Memory B cell (primary cell): ENCODE results near the gene RBM38.
"Not testable (repeated sequence)": the region's sequence is repeated elsewhere in the genome, so short reads cannot be mapped to it uniquely, and the experiment has no call there.

ENCODE experiments used
- ATAC-seq: fragments of 150-1000 bp; cut with Tn5 transposase; 2 replicates; pipeline ENCODE4 v1.10.0; 2021; ENCODE audit warnings: low read depth, mild to moderate bottlenecking, moderate library complexity
- DNase-seq, 2 donors: peaks; one replicate each; pipeline ENCODE4 v3.0.0; 2022; ENCODE audit warnings: low spot score in 2 of 2
- H3K27ac Mint-ChIP-seq: one replicate; pipeline ENCODE4 v1.8.0; 2022; ENCODE audit warnings: mild to moderate bottlenecking, moderate library complexity, mixed read lengths
- H3K27me3 Mint-ChIP-seq: one replicate; pipeline ENCODE4 v1.8.0; 2022; ENCODE audit warnings: mixed read lengths
- H3K36me3 Mint-ChIP-seq: one replicate; pipeline ENCODE4 v1.8.0; 2022; ENCODE audit warnings: mild to moderate bottlenecking, mixed read lengths
- H3K4me1 Mint-ChIP-seq: one replicate; pipeline ENCODE4 v1.8.0; 2022; ENCODE audit warnings: mixed read lengths
- H3K4me3 Mint-ChIP-seq: one replicate; pipeline ENCODE4 v1.8.0; 2022; ENCODE audit warnings: mild to moderate bottlenecking, moderate library complexity, mixed read lengths
- H3K9me3 Mint-ChIP-seq: one replicate; pipeline ENCODE4 v1.8.0; 2022; ENCODE audit warnings: mixed read lengths

The RBM38 gene

GRCh38 chr20:57409672-57410397 lies 18.6 kb downstream of the RBM38 start:
- Mint-ChIP-seq H3K4me1 (peaks cover 19% of the 10 kb centered on the region), H3K27me3 (no peaks in the 10 kb centered on the region), H3K36me3 (peaks cover 15% of the 10 kb centered on the region), H3K27ac (peak overlapping the region; percentile 75), H3K9me3 (no peaks in the 10 kb centered on the region), H3K4me3 (no peak overlapping the region)
- no peak for ATAC-seq
- DNase-seq = no peak

DNA sequence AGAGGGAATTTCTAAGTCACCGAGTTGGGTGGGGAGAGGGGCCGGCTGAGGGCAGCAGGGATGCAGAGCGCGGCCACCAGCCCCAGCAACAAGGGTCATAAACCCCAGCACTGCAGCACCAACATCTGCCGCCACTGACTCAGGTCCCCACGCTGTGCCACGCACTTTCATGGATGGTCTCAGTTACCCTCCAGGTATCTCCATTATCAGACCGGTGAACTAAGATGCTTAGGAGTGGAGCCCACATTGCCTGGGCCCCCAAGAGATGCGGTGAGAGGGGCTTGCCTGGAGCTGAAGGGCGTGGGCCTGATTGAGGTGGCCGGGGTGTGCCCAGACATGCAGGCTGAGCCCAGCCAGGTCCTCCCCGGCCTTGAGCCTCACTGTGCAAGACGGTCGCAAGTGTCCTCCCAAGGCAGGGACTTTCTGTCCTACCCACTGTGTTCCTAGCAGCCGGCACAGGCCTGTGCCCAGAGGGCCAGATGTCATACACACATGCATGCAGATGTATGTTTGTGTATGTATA lies 19.3 kb downstream of the RBM38 start:
- Mint-ChIP-seq H3K9me3 (no peaks in the 10 kb centered on the region), H3K4me1 (peaks cover 19% of the 10 kb centered on the region), H3K27me3 (no peaks in the 10 kb centered on the region), H3K4me3 (no peak overlapping the region), H3K27ac (peak overlapping the region; percentile 75), H3K36me3 (peaks cover 10% of the 10 kb centered on the region)
- ATAC-seq = no peak
- no peak for DNase-seq

- ATAC-seq (no peak), DNase-seq (no peak)
- Mint-ChIP-seq H3K36me3 (peaks cover 10% of the 10 kb centered on the region), H3K4me3 (no peak overlapping the region), H3K9me3 (no peaks in the 10 kb centered on the region), H3K4me1 (peaks cover 19% of the 10 kb centered on the region), H3K27me3 (no peaks in the 10 kb centered on the region), H3K27ac (peak overlapping the region; percentile 75)
Measured at GRCh38 chr20:57410924-57411323, 19.7 kb downstream of the RBM38 start.

DNA sequence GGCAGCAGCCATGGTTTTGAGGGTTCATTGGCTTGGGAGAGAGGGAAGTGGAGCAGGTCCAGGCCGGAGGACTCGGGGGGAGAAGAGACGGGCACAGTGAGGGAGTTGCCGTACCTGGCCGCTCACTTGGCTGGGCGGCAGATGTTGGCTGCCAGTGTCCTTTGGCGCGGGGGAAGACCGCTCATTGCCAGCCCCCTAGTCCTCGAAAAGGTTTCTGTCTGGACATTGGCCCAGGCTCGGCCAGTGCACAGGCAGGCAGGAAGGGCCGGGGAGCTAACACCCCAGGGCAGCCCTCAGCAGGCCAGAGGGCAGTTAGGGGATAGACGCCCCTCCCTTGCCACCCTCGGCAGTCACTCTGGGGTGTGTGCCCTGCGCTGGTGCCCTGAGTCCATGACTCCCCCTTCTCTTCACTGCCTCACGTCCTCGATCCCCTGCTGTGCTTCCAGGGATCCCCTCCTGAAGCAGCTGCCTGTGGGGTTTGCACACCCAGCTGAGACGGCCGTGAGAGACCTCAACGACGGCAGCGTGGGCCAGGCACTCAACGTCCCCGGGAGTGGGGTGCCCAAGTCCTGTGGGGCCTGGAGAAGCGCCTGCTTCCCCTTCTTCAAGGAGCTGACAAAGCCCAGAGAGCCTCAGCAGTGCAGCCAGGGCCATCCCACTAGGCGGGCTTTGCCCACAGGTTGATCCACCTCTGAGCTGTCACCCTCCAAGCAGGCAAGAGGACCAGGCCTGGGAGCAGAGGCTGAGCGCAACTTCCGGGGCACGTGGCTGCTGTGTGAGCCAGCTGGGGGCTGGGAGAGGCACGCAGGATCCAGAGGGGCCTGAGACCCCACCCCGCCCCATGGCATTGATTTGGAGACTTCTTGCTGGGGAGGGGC lies 20.4 kb downstream of the RBM38 start:
- Mint-ChIP-seq H3K27me3 (no peaks in the 10 kb centered on the region), H3K27ac (no peak overlapping the region), H3K36me3 (peaks cover 10% of the 10 kb centered on the region), H3K9me3 (no peaks in the 10 kb centered on the region), H3K4me3 (no peak overlapping the region), H3K4me1 (peaks cover 19% of the 10 kb centered on the region)
- no peak for ATAC-seq
- no peak for DNase-seq

GRCh38 chr20:57412347-57413029 lies 21.3 kb downstream of the RBM38 start:
- H3K4me3 Mint-ChIP-seq = no peak overlapping the region
- ATAC-seq = no peak
- H3K27me3 Mint-ChIP-seq = peaks cover 2% of the 10 kb centered on the region
- no peaks in the 10 kb centered on the region for H3K9me3 Mint-ChIP-seq
- H3K27ac Mint-ChIP-seq = peak overlapping the region; percentile 69
- no peak for DNase-seq
- H3K36me3 Mint-ChIP-seq = peaks cover 5% of the 10 kb centered on the region
- peaks cover 20% of the 10 kb centered on the region for H3K4me1 Mint-ChIP-seq

DNA sequence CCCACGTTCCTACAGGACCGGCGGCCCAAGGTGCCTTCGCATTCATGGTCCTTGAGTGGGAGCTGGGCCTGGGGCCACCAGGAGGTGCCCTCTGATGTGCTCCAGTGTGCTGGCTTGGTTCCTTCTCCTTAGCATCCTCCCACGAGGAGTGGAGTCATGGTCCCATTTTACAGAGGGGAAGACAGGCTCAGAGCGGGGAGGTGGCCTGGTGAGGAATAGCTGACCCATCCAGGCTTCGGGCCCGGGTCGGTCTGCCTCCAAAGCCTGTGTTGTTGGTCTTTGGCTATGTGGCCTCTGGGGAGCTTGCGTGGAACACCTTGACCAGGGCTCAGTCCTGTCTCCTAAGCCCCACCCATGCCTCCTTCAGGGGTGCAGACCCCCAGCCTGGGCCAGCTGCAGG lies 22.8 kb downstream of the RBM38 start:
- Mint-ChIP-seq H3K4me1 (peaks cover 22% of the 10 kb centered on the region), H3K4me3 (no peak overlapping the region), H3K9me3 (no peaks in the 10 kb centered on the region), H3K27ac (no peak overlapping the region), H3K36me3 (no peaks in the 10 kb centered on the region), H3K27me3 (peaks cover 2% of the 10 kb centered on the region)
- ATAC-seq (no peak), DNase-seq (no peak)

DNA sequence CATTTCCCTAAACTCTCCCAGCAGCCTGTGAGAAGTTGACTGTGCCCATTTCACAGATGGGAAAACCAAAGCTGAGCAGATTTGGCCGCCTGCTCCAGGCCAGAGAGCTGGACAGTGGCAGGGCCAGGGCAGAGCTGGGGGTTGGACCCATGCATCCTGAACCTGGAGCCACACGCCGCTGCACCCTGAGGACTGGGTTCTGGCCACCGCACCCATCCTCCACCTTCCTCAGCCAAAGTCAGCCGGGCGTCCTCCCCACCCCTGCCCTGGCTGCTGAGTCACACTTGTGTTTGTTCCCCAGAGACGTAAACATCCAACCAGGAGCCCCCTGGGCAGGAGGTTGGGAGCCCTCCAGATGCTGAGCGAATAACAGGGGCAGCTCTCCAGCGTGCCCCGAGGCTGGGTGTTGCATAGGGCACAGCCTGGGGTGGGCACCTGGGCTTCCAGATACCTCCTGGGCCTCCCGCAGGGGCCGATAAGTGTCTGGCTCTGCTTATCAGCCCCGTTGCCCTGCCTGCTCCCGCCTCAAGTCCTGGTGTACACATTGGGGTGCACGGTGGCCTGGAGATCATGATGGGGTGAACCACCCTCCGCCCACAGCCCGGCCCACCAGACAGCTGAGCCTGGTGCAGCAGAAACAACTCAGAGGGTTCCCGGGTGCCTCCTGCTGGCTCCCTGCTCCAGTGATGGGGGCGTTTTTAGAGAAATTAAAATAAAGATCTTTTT lies 23.8 kb downstream of the RBM38 start:
- H3K27ac Mint-ChIP-seq = no peak overlapping the region
- ATAC-seq (no peak), DNase-seq (no peak)
- H3K27me3 Mint-ChIP-seq = peaks cover 2% of the 10 kb centered on the region
- peaks cover 15% of the 10 kb centered on the region for H3K4me1 Mint-ChIP-seq
- no peaks in the 10 kb centered on the region for H3K36me3 Mint-ChIP-seq
- no peak overlapping the region for H3K4me3 Mint-ChIP-seq
- H3K9me3 Mint-ChIP-seq = peaks cover 2% of the 10 kb centered on the region

DNA sequence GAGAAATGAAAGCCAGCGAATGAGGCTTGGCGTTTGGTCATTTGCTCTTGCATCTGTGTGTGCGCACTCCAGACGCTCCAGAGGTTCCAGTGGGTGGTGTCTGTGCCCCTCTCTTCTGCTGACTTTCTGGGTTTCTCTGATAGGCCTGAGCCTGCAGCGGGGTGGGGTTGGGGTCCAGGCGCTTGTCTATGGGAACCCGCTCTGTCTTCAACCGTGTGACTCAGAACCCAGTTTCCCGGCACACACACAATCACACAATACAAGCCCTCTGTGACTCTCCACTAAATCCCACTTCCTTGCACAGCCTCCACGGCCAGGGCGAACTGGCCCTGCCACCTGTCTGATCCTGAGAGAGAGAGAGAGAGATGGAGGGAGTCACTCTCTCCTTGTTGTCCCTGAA lies 24.6 kb downstream of the RBM38 start:
- DNase-seq = no peak
- peak overlapping the region; percentile 39 for H3K27ac Mint-ChIP-seq
- ATAC-seq = no peak
- H3K27me3 Mint-ChIP-seq = peaks cover 2% of the 10 kb centered on the region
- H3K9me3 Mint-ChIP-seq = peaks cover 2% of the 10 kb centered on the region
- H3K36me3 Mint-ChIP-seq = no peaks in the 10 kb centered on the region
- no peak overlapping the region for H3K4me3 Mint-ChIP-seq
- peaks cover 14% of the 10 kb centered on the region for H3K4me1 Mint-ChIP-seq

GRCh38 chr20:57416296-57417022 lies 25.3 kb downstream of the RBM38 start:
- ATAC-seq (no peak), DNase-seq (no peak)
- no peak overlapping the region for H3K4me3 Mint-ChIP-seq
- no peaks in the 10 kb centered on the region for H3K36me3 Mint-ChIP-seq
- peaks cover 9% of the 10 kb centered on the region for H3K4me1 Mint-ChIP-seq
- H3K9me3 Mint-ChIP-seq = peaks cover 2% of the 10 kb centered on the region
- peak overlapping the region; percentile 39 for H3K27ac Mint-ChIP-seq
- H3K27me3 Mint-ChIP-seq = peaks cover 2% of the 10 kb centered on the region

GRCh38 chr20:57417051-57417689 lies 26.0 kb downstream of the RBM38 start:
- H3K4me1 Mint-ChIP-seq = peaks cover 9% of the 10 kb centered on the region
- no peak overlapping the region for H3K27ac Mint-ChIP-seq
- H3K4me3 Mint-ChIP-seq = no peak overlapping the region
- ATAC-seq = no peak
- no peak for DNase-seq
- H3K9me3 Mint-ChIP-seq = peaks cover 2% of the 10 kb centered on the region
- no peaks in the 10 kb centered on the region for H3K36me3 Mint-ChIP-seq
- H3K27me3 Mint-ChIP-seq = peaks cover 2% of the 10 kb centered on the region

DNA sequence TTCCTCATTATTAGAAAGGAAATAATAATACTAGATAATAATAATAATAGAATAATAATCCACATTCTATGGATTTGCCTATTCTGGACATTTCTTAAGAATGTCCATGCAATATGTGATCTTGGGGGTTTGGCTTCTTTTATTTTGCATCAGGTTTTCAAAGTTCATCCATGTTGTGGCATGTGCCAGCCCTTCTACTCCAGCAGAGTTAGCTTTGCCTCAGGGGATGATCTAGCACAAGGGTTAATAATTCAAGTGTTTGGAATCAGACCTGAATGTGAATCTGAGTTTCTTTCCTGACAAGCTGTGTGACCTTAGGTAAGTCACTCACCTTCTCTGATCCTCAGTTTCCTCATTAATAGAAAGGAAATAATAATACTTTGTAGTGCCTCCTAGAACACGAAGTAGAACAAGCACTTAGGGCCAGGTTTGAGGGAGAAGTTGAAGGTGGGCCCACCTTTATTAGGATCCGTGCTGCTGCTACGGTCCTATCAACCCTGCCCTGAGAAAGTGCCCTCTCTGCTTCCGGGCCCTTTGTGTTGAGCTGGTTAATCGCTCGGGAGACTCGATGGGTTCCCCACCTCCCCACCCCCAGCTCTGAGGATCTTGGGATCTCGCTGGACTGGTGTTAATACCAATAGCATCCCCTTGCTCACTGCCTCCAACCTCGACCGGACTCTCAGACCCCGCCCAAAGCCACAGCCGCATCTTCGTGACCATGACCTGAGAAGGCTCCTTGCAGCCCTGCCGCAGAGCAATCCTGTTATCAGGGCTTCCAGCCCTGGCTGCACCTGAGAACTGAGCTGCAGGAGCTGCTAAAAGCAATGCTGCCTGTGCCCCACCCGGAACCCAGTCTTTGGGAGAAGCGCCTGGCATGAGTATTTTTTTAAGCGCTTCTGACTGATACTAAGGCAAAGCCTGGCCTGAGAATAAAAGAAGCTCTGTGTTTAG lies 26.9 kb downstream of the RBM38 start:
- no peak overlapping the region for H3K4me3 Mint-ChIP-seq
- peaks cover 6% of the 10 kb centered on the region for H3K4me1 Mint-ChIP-seq
- no peak overlapping the region for H3K27ac Mint-ChIP-seq
- ATAC-seq (no peak), DNase-seq (no peak)
- H3K9me3 Mint-ChIP-seq = peaks cover 2% of the 10 kb centered on the region
- H3K27me3 Mint-ChIP-seq = peaks cover 2% of the 10 kb centered on the region
- H3K36me3 Mint-ChIP-seq = no peaks in the 10 kb centered on the region

DNA sequence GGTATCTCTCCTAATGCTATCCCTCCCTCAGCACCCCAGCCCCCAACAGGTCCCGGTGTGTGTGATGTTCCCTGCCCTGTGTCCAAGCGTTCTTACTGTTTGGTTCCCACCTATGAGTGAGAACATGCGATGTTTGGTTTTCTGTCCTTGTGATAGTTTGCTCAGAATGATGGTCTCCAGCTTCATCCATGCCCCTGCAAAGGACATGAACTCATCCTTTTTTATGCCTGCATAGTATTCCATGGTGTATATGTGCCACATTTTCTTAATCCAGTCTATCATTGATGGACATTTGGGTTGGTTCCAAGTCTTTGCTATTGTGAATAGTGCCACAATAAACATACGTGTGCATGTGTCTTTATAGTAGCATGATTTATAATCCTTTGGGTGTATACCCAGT lies 28.3 kb downstream of the RBM38 start:
- not testable (repeated sequence) for H3K4me3 Mint-ChIP-seq

More for the DNA sequence above, 28.3 kb downstream of the RBM38 start:
- H3K27me3 Mint-ChIP-seq, H3K36me3 Mint-ChIP-seq, DNase-seq, H3K4me1 Mint-ChIP-seq, H3K27ac Mint-ChIP-seq, ATAC-seq, H3K9me3 Mint-ChIP-seq: not testable (repeated sequence)
